K562 (cell line): Measurements from ENCODE around the gene EPN3. TPM values are rescaled to one million over a fixed set of nuclear protein-coding genes. Genes with fewer than 3 reads are reported as not detected.

Experiments
- ESRRB ChIP-seq: fragments of 250-450 bp; sonication (Bioruptor Pico); IDR thresholded peaks from 2 replicates; pipeline ENCODE4 v1.5.0; 2020; ENCODE audit warnings: mild to moderate bottlenecking, moderate library complexity, borderline replicate concordance
- ETV1 ChIP-seq: fragments of 450-650 bp; conservative IDR thresholded peaks from 2 replicates; pipeline ENCODE4 v1.6.1; 2016; ENCODE audit warnings: missing genetic modification characterization, control low read depth, low read depth, missing compliant biosample characterization
- GTF3C2 ChIP-seq: IDR thresholded peaks from 3 replicates; pipeline ENCODE4 v1.6.1; 2011; ENCODE audit warnings: borderline replicate concordance, mild to moderate bottlenecking, moderate library complexity; ENCODE audit not compliant: insufficient read length; ENCODE audit errors: extremely low read depth
- MCM3 ChIP-seq: fragments of 450-650 bp; IDR thresholded peaks from 2 replicates; pipeline ENCODE4 v1.6.1; 2016
- polyA plus RNA-seq, 8 experiments: library from polyadenylated mRNA; depleted of rRNA in 4 of 8; stranded (reverse) in 5 of 8; unstranded in 3 of 8; fragments of >200 nt; fragmentation: Nextera tagmentation in 2 of 8; fragmentation: Illumina TruSeq in 1 of 8; extraction: Ambion mirVana in 2 of 8; extraction: Trizol in 1 of 8; gene quantifications; 2 replicates each; pipeline versions ENCODE4 v1.2.1 to v1.2.3, GENCODE V29; 2011 to 2014; ENCODE audit warnings: inconsistent platforms in 1 of 8, missing spikeins in 1 of 8
- total RNA-seq, 7 experiments: library from RNA; depleted of rRNA in 6 of 7; stranded (reverse); fragments of >200 nt in 6 of 7; fragmentation: Illumina TruSeq in 2 of 7; extraction: Trizol in 2 of 7; gene quantifications; 2 replicates each; pipeline versions ENCODE4 v1.2.1 to v1.2.3, GENCODE V29; 2011 to 2021; ENCODE audit warnings: low replicate concordance in 1 of 7
- TF ChIP-seq, protein P1 (sequence below): fragments of 250-450 bp; sonication (Bioruptor Pico); IDR thresholded peaks from 2 replicates; pipeline ENCODE4 v1.5.0; 2020; ENCODE audit warnings: mild to moderate bottlenecking, borderline replicate concordance
- TF ChIP-seq, protein P2 (sequence below): fragments of 250-450 bp; sonication (Bioruptor Pico); IDR thresholded peaks from 2 replicates; pipeline ENCODE4 v1.5.0; 2021
- TF ChIP-seq, protein P3 (sequence below): IDR thresholded peaks from 2 replicates; pipeline ENCODE4 v1.6.1; 2011; ENCODE audit not compliant: insufficient read length; ENCODE audit errors: extremely low read depth

EPN3 gene
- total and polyA plus RNA-seq, 9 of the 15 experiments (the other 6 are each of a cell fraction or from before 2014, with no cell fraction given): 0.16 TPM; not detected in 8

- TF ChIP-seq, protein P1, sequence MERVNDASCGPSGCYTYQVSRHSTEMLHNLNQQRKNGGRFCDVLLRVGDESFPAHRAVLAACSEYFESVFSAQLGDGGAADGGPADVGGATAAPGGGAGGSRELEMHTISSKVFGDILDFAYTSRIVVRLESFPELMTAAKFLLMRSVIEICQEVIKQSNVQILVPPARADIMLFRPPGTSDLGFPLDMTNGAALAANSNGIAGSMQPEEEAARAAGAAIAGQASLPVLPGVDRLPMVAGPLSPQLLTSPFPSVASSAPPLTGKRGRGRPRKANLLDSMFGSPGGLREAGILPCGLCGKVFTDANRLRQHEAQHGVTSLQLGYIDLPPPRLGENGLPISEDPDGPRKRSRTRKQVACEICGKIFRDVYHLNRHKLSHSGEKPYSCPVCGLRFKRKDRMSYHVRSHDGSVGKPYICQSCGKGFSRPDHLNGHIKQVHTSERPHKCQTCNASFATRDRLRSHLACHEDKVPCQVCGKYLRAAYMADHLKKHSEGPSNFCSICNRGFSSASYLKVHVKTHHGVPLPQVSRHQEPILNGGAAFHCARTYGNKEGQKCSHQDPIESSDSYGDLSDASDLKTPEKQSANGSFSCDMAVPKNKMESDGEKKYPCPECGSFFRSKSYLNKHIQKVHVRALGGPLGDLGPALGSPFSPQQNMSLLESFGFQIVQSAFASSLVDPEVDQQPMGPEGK (CRISPR knock-in tag): no peak
- no peak for TF ChIP-seq GTF3C2
- TF ChIP-seq ESRRB (CRISPR knock-in tag): no peak
- no peak for TF ChIP-seq ETV1 (tag)
- no peak for TF ChIP-seq MCM3
- TF ChIP-seq, protein P2, sequence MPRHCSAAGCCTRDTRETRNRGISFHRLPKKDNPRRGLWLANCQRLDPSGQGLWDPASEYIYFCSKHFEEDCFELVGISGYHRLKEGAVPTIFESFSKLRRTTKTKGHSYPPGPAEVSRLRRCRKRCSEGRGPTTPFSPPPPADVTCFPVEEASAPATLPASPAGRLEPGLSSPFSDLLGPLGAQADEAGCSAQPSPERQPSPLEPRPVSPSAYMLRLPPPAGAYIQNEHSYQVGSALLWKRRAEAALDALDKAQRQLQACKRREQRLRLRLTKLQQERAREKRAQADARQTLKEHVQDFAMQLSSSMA (CRISPR knock-in tag): no peak
- TF ChIP-seq, protein P3, sequence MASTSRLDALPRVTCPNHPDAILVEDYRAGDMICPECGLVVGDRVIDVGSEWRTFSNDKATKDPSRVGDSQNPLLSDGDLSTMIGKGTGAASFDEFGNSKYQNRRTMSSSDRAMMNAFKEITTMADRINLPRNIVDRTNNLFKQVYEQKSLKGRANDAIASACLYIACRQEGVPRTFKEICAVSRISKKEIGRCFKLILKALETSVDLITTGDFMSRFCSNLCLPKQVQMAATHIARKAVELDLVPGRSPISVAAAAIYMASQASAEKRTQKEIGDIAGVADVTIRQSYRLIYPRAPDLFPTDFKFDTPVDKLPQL: no peak
- TF ChIP-seq, all 486 proteins: peak for 0
These were observed 15.5 kb upstream of the EPN3 start (continued) for GRCh38 chr17:50517011-50517410.
